22Rv1 (cell line): Measurements from ENCODE around the gene NPTX1.

Experiments used
- ZFX ChIP-seq: fragments of 450-650 bp; IDR thresholded peaks from 2 replicates; pipeline ENCODE4 v1.6.1; 2017; ENCODE audit warnings: antibody characterized with exemption, borderline replicate concordance
- TF ChIP-seq, protein P1 (sequence below): fragments of 450-650 bp; IDR thresholded peaks from 2 replicates; pipeline ENCODE4 v1.5.1; 2017; ENCODE audit warnings: mild to moderate bottlenecking

DNA sequence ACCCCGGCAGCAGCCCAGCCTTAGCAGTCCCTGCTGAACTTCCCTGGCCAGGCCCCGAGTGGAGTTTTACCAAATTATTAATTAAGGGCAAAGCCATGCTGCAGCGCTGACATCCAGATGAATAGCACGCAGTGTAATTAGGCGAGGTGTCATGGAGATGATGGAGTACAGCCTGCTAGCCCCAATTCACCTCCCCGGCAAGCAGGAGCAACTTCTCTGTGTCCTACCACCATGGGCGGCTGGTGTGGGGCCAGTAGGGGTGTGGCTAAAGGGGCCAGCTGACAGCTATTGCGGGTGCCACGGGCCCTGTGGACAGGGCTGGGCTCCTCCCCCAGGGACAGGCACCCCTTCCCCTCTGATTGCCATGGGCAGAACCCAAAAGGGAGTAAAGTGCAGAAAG, 36.9 kb downstream of the NPTX1 start:
- TF ChIP-seq, protein P1, sequence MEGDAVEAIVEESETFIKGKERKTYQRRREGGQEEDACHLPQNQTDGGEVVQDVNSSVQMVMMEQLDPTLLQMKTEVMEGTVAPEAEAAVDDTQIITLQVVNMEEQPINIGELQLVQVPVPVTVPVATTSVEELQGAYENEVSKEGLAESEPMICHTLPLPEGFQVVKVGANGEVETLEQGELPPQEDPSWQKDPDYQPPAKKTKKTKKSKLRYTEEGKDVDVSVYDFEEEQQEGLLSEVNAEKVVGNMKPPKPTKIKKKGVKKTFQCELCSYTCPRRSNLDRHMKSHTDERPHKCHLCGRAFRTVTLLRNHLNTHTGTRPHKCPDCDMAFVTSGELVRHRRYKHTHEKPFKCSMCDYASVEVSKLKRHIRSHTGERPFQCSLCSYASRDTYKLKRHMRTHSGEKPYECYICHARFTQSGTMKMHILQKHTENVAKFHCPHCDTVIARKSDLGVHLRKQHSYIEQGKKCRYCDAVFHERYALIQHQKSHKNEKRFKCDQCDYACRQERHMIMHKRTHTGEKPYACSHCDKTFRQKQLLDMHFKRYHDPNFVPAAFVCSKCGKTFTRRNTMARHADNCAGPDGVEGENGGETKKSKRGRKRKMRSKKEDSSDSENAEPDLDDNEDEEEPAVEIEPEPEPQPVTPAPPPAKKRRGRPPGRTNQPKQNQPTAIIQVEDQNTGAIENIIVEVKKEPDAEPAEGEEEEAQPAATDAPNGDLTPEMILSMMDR = no peak
- no peak for TF ChIP-seq ZFX
